Pulmonary artery endothelial cell (primary cell): ENCODE measurements around the gene KRT9. TPM values are rescaled to one million over a fixed set of nuclear protein-coding genes. Genes with fewer than 3 reads are reported as not detected.
"Not testable (repeated sequence)": the region's sequence is repeated elsewhere in the genome, so short reads cannot be mapped to it uniquely, and the experiment has no call there.

Experiments
- DNase-seq: peaks from one replicate; pipeline ENCODE4 v3.0.0-alpha.2; 2011; ENCODE audit warnings: low read depth, low spot score
- total RNA-seq: library from RNA; depleted of rRNA; stranded (reverse); fragments of >200 nt; gene quantifications from 2 replicates; pipeline ENCODE4 v1.2.3, GENCODE V29; 2014

The KRT9 gene
- total RNA-seq, 1 donor from 2014 or later: not detected

DNA sequence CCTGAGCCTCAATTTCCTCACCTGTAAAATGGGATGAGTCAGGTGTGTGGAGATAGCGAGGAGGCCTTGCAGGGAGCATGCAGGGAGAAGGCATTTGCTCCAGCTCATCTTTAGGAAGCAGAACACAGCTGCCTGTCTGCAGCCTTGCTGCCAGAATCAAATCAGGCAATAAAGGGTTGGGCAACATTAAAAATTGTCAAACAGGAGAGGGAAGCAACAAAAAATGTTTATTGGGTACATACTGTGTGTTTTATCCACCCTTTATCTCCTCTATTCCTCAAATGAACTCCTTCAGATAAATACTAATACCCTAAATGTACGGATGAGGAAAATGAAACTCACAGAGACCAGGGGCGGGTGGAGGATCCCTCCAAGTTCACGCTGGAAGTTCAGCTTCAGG lies 28.5 kb upstream of the KRT9 start:
- no peak for DNase-seq

GRCh38 chr17:41599680-41600079 lies 27.8 kb upstream of the KRT9 start:
- no peak for DNase-seq

GRCh38 chr17:41595585-41595984 lies 23.7 kb upstream of the KRT9 start:
- DNase-seq: no peak

DNA sequence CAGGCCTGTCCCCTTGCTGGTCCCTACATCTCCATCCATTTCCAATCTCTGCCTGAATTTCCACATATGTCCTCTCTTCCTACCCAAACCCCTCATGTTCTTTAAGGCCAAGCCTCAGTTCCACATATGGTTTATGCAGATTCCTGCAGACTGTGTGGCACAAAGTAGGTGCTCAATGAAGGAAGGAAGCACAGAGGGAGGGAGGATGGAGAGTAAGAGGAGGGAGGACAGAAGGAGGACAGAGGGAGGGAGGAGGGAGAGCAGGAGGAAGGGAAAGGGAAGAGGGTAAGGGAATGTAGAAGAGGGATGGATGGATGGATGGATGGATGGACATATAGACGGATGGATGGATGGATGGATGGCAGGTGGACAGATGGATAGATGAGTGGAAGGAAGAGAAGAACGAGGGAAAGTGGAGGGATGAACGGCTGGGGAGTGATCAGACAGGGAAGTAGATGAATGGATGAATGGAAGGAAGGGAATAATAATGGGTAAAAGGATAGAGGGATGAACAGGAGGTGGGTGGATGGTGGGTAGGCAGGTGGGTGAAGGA lies 22.6 kb upstream of the KRT9 start:
- DNase-seq: no peak

DNA sequence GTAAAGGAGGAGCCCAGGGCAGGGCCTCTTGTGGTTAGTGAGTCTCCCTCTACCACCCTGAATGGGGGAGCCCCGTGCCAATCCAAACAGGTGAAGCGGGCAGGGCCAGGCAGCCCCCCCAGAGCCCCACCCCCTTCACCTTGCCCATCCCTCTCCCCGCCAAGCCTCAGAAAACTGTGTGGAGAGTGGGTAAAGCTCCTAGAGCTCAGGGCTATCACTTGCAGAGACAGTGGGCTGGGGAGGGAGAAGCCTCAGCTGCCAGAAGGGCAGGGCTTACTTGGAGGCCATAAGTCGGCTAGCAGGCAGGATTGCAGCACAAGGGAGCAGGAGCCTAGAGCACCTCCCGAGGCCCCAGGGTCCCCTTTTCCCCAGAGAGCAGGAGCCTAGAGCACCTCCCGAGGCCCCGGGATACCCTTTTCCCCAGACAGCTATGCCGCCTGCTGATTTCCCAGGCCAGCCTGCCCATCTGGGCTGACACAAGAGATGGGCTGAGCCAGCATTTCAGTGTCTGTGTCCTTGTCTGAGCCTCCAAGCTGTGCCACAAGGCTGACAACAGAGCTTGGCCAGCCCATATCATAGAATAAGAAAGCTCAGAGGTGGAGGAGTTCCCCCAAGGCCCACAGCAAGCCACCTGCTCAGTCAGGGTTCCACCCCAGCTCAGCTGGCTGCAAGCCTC lies 21.6 kb upstream of the KRT9 start:
- DNase-seq: no peak

GRCh38 chr17:41592601-41593305 lies 20.9 kb upstream of the KRT9 start:
- DNase-seq: no peak

DNA sequence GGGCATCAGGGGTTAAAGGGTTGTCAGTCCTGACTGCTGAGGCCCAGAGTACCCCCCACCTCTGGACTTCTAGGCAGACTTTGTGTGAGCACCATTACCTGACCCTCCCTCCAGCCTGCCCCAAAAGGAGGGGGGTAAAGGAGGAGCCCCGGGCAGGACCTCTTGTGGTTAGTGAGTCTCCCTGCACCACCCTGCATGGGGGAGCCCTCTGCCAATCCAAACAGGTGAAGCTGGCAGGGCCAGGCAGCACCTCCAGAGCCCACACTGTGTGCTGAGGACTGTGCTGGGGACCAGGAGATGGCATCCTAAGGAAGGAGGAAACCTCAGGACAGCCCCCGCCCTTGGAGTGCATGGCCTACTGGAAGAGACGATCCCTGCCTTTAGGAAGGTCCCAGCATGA lies 17.4 kb upstream of the KRT9 start:
- no peak for DNase-seq

DNA sequence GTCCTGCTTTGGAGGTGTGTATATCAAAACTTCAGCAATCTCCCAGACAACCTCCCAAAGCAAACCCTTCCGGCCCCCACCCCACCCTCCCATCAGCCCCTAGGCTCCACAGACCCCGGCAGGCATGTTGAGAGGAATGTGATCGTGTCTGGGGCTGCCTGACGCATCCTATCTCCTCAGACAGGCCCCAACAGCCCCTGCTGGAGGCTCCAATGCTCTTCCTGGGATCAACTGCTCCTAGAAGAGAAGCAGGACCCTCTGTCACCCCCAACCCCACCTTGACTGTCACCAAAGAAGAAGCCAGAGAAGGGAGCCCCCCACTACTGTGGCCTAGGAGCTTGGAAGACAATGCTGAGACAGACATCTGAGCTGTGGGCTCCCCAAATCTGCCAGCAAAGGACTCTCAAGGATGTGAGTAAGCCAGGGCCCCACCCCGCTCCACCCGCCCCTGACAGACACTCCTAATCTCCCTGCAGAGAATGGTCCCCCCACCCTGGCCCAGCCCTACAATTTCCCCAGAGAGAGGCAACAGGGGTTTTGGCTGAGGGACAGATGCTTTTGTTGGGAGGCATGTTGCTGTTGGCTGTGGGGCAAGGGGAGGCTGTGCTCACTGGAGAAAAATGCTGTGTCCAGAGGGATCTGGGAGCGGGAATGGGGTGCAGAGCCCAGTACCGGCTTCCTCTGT lies 16.4 kb upstream of the KRT9 start:
- DNase-seq: no peak

GRCh38 chr17:41586863-41587495 lies 15.1 kb upstream of the KRT9 start, which contains the start of gene KRT14:
Gene KRT14 (minus strand): TSS chr17:41586895. CDS start chr17:41586834, 61 bp downstream.
- no peak for DNase-seq

- no peak for DNase-seq
These were observed 13.6 kb upstream of the KRT9 start for GRCh38 chr17:41585301-41586056.

- DNase-seq: not testable (repeated sequence)
These were observed 12.6 kb upstream of the KRT9 start for GRCh38 chr17:41584331-41584927.

DNA sequence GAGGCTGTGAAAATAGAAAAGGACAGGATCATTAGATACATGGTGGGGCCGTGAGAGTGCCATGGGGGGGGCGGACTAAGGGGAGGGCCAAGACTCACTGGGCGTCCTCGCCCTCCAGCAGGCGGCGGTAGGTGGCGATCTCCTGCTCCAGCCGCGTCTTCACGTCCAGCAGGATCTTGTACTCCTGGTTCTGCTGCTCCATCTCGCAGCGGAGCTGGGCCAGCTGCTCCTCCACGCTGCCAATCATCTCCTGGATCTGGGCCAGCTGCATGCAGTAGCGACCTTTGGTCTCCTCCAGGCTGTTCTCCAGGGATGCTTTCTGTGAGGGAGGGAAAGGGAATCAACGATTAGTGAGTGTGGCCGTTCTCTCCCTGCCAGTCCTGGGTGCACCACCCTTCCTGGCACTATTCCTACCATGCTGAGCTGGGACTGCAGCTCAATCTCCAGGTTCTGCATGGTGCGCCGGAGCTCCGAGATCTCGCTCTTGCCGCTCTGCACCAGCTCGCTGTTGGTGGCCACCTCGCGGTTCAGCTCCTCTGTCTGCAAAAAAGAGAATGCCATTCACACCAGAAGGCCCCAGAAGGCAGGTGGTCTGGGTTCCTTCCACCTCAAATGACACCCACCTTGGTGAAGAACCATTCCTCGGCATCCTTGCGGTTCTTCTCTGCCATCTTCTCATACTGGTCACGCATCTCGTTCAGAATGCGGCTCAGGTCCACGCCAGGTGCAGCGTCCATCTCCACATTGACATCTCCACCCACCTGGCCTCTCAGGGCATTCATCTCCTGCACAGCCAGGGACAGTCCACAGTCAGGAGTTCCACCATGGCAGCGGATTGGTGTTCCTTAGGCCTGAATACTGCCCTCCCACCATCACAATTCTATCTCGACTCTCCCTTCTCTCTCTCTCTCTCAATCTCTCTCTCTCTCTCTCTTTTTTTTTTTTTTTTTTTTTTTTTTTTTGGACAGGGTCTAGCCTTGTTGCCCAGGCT lies 11.6 kb upstream of the KRT9 start:
- DNase-seq: no peak

DNA sequence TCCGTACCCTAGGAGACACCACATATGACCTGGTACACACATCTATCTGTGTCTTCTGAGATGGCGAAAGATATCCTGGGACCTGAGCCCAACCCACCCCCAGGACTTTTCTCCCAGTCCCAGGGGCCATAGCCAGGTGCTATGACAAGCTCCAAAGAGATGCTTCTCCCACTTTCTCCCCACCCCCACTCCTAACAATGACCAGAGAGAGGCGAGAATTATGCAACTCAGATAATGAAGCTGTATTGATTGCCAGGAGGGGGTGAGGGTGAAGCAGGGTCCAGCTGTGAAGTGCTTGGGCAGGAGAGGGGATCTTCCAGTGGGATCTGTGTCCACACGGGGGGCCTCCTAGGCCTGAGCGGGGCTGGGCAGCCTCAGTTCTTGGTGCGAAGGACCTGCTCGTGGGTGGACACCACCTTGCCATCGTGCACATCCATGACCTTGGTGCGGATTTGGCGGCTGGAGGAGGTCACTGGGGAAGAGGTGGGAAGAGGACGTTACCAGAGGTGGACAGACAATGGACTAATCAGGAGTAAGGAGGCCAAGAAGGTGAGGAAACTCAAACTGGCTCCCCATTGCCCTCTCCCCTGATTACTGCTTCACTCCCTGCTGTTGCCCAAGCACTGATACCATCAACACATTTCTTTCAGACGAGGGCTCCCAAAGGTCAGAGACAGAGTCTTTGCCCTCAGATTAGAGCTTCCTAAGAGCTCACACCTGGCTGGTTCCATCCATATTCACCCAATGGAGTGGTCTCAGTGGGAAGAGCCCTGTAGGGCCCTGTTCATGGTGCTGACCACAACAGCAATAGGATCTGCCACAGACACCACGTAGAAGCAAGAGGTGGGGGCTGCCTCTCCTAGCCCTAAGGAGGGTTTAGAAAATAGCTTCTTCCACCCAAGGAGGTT lies 10.5 kb upstream of the KRT9 start:
- DNase-seq: not testable (repeated sequence)

- DNase-seq: no peak
These were observed 9.7 kb upstream of the KRT9 start for GRCh38 chr17:41581366-41582060.

DNA sequence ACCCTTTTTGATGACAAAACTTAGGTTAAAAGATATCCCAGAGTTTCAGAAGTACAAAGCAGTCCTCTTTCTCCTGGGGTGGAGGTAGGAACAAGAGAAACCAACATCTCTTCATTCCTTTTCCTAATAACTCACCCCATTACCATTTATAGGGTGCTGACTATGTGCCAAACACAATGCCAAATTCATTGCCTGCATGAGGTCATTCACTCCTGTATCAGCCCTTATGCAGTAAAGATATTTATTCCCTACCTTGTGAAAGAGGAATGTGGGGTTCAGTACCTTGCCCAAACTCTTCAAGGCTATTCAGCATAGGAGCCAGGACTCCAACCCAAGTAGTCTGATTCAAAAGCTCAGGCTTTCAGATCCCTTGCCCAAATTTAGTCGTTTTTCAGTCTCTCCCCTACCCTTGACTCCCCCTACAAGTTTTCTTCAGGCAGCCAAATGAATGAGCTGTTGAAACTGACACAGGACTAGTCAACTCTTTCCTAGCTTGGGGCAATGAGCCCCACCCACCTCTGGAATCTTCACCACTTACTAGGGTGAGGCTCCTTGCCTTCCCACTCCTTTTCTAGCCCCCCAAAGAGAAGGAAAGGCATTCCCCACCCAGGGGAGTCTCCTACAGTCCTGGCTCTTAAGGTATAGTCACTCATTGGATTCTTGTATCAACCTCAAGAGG lies 9.0 kb upstream of the KRT9 start:
- DNase-seq: no peak

- DNase-seq: no peak
These were observed 8.4 kb upstream of the KRT9 start for GRCh38 chr17:41580244-41580575.
